NCI-H146 treated with DMSO at 0.1 percent for 48 hours (cell line): ENCODE results near the gene EIF2AK3.
"Not testable (repeated sequence)": the region's sequence is repeated elsewhere in the genome, so short reads cannot be mapped to it uniquely, and the experiment has no call there.

Experiments used
- DNase-seq: peaks from one replicate; lab custom pipeline; 2025; ENCODE audit not compliant: unreplicated experiment; lab: John Stamatoyannopoulos, UW

Gene EIF2AK3

DNA sequence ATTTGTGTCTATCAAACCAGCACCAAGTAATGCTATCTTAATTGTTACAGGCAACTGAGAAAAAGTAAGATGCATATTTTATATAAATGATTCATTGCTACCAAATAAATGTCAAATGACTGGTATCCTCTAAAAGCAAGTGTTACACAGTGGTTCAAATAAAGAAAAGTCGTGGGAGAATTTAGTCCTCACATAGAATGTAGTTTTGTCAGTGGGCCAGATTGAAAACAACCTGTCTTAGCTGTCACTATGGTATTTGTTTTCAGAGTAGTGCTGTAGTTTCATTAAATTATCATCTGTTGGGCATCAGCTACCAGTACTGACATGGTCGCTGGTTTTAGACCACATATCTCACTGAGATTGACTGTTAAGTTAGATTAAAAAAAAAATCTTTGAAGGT lies 10.2 kb upstream of the EIF2AK3 start:
- DNase-seq = no peak

DNA sequence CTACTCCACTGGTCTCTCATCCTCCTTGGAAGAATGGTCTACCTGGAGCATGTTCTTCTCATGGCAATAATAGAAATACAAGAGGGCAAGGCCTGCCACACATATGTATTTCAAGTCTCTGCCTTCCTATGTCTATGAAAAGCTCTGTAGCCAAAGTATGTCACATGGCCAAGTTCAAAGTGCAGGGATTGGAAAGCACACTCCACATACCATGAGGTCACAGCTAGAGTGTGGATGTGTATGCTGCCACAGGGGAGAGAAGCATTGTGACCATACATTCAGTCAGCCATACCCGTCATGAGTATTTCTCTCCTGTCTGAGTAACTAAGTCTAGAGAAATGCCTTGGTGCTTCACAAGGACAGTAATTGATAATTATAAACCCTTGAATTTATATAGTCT lies 8.8 kb upstream of the EIF2AK3 start:
- no peak for DNase-seq

DNA sequence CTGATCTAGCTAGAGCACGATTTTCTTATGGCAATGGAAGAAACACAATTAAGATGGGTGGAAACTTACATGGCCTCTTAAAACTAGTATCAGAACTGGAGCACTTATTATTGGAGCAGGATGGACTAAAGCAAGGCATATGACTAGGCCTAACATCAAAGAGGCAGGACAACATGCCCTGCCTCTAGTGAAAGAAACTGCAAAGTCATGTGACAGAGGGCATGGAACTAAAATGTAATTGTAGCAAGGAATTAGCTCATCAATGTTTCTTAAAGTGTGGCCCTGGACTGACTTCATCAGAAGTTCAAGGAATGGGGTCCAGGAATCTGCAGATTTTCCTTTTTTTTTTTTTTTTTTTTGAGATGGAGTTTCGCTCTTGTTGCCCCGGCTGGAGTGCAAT lies 5.3 kb upstream of the EIF2AK3 start:
- DNase-seq = no peak

DNA sequence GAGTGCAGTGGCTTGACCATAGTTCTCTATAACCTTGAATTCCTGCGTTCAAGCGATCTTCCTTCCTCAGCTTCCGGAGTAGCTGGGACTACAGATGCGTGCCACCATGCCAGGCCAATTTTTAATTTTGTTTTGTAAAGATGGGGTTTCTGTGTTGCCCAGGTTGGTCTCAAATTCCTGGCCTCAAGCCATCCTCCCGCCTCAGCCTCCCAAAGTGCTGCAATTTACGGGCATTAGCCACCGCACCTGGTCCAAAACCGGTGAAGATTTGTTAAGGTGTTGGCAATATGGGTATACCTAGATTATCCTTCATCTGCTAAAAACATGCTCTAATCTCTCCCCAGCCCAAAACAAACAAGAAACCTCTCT lies 1.3 kb upstream of the EIF2AK3 start:
- DNase-seq = no peak

DNA sequence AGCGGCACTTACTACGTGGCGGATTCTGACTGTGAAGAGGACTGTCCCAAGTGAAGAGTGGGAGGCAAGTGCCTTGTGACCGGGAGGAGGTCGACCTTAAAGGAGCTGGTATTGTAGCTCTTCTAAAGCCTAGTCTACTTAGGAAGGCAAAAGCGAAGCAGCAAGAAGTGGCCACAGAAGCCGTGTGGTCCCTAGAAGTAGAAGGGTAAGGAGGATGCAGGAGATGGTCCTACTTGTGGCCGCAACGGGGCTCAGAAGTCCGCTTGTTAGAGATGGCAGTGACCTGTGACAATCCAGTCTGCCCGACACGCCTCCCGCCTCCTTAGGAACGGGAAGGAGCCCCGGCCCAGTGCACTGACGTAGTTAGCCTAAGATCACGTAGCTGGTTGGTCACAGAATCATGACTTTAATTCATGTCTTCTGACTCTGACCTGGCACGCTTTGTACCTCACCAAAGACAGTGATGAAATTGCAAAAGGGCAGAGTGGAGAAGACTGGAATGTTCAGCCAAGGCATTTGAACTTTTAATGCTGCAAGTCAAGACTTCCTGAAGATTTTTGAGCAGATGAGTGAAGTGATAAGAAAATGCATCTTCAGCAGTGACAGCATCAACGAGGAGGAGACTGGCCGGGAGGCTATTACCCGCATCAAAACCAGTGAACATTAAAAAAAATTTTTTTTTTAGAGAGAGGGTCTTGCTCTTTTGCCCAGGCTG lies 749 bp upstream of the EIF2AK3 start:
- peak; percentile 93 for DNase-seq

DNA sequence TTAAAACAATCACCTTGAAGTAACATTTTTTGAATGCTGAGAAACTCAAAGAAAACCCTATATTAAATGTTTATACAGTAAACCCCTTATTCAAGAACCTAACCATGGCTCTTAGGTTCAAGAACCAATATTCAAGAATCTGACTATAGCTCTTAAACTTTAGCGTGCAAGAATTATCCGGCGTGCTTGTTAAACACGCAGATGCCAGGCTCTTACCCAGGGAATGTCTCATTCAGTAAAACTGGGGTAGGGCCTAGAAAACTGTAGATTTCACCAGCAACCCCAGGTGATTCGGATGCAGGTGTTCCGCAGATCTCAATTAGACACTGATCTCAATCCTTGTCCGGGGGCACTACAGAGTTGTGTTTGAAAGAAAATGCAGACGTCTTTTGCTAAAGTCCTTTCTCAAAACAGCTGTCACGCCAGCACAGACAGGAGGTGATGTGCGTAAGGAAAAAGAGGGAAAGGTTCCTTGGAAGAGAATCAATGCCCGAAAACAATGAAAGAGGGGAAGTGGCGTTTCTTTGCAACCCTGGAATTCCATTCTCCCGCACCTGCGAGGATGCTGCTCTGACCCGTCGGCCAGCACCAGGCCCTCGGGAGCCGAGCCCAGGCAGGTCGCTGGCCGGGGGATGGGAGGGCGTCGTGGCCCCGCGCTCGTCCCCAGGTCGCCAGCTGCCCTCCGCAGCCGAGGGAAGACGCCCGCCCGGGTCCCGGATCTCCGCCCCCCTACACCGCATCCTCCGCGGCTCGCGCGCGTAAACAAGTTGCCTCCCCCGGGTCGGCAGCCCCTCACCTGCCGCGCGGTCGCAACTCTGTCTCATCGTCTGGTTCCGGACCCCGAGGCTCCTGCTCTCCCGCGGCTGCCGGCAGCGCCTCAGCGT lies 851 bp downstream of the EIF2AK3 start:
- peak; percentile 26 for DNase-seq

DNA sequence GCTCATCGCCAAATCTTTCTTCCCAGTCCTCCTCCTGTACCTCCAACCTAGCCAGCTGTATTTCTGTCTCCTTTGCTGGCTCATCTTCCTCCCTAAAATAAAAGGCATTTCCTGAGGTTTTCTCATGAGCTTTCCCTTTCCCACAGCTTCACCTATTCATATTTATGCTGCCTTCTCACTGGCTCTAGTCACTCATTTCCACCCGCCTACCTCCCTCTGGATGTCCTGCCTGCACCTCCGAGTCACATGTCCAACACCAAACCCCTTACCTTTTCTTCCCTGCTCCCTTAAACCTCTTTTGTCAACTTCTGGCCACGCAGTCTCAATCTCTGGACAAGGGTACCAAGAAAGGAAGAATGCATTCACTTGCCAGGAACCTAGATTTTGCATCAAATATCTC lies 2.8 kb downstream of the EIF2AK3 start:
- no peak for DNase-seq

DNA sequence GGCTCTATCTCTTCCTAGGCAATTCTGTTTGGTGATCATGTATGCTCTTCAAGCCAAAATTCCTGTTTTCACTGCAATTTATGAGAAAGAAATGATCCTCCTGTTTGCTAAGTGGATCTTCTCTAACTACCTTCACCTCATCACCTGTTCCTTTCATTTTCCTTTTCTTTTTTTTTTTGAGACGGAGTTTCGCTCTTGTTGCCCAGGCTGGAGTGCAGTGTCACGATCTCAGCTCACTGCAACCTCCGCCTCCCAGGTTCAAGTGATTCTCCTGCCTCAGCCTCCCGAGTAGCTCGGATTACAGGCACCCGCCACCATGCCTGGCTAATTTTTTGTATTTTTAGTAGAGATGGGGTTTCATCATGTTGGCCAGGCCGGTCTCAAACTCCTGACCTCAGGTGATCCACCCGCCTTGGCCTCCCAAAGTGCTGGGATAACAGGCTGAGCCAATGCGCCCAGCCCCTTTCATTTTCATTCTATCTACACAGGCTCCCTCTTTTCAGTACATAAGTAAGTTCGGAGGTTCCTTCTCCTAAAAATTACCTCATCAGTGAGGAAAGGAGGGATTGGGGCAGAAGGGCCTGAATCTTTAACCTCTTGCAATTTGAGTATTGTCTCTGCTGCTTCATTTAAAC lies 3.3 kb downstream of the EIF2AK3 start:
- DNase-seq = not testable (repeated sequence)

DNA sequence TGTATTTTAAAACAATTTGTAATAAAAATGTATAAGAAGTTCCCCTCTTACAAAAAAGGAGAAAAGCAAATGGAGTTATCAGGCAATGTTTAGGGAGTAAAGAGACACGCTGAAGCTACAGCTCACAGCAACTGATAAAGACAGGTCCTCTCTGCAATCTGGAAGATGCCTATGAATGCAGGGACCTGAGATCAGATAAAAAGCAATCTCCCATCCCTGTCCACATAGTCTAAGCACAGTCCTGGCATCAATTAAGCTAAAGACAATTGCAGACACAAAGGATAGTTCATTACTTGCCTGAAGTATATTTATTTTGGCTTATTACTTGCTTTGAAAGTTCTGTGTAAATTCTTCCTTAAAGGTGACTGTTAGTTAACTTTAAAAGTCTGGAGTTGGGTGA lies 5.0 kb downstream of the EIF2AK3 start:
- no peak for DNase-seq

DNA sequence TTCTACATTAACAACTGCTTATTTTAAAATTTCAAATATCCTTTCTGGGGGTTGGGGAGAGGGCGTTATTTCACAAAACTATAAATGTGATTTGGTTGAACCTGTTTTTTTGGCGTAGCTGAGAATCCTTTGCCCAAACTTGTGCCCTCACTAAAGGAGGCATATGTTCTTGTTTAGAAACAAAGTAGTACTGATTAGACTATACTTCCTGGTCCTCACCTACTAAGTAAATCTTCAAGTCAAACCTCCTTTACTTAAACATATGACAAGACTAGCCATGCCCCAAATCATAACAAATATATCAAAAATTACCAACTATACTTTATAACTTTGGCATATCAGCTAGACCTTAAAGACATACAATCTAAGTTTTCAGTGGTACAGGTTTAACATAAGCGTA lies 5.8 kb downstream of the EIF2AK3 start:
- DNase-seq = no peak

DNA sequence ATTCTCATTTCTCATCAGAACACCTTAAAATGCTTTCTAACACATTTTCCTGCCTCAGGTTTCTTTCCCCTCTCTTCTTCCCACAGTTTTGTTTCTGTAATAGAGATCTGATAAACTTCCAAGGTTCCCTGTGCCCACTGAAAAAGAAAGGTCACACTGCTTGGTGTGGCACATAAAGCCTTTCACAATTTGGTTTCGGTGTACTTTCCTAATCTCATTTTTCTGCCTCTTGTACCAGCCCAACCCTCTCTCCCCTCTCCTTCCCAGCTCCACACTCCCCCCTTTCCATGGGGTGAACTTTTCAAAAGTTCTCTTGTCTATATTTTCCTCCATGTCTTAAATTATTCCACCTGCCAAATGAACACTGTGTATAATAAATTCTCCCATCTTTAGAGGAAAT lies 7.2 kb downstream of the EIF2AK3 start:
- no peak for DNase-seq

DNA sequence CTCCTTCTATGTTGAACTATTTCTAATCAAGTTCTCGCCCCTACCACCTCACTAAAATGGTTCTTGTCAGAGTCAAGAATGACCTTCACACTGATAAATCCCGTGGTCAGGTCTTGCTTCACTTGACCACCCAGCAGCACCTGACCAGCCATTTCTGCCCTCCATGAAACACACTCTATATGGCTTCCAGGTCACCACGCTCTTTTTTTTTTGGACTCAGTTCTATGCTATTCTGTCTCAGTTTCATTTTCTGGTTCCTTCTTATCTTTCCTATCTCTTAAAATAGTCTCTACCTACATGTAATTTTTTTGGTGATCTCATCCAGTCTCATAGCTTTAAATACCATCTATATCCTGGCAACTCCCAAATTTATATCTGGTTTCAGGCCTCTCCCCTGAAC lies 11.4 kb downstream of the EIF2AK3 start:
- DNase-seq = no peak

DNA sequence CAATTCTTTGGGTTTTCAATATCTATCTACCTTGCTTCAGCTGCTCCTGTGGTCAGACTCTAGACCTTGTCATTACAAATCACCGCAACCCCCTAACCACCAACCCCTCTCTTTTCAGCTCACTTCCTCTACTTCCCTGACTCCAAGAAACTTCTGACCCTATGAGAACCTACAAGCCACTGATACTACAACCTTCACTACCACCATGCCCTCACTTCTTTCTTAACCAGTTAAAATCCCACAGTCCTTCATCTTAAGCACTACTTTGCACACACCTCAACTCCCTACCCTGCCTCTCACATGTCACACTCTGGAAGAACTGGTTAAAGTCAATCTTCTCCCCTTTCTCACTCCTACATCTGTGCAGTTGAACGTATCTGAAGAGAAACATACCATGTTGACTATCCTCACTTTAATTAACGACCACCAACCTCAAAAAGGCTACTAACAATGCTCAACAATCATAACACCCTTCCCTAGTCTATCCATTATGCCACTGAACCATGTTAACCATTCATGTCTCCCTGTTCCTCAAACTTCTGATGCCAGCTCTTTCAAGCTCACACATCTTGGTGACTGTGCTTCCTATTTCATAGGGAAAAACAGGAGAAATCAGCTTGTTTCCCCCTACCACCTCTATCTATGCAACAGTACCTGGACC lies 12.6 kb downstream of the EIF2AK3 start:
- no peak for DNase-seq

DNA sequence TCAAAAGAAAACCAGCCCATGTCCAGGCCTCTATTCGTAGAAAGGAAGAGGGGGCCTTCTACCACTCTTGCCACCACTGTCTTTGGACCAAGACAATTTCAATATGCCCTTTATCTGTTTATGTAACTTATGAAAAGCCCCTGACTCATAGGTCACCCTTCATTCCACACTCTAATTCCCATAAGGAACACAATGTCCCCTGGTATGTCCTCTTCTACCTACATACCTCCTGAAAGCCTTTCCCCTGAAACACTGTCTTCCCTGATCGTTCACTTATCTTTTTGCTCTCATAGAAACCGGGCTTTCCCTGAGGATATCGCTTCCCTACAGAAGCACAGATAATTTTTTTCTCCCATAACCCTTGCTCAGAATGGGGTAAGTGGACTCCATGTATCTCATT lies 13.3 kb downstream of the EIF2AK3 start:
- DNase-seq = no peak

DNA sequence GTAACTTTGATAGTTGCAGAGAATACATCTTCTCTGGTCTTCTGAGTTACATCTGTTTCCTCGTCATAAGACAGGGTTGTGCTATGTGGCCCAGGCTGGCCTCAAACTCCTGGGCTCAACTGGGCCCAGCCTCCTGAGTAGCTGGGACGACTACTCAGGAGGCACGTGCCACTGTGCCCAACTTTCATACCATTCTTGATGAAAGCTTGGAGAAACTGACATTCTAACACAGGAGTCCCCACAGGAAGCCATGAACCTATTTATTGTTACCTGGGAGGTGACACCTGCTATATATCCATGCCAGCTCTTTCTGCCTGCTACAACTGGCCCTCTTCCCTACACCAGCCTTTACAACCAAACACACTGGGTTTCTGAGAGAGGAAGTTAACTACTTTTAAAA lies 19.1 kb downstream of the EIF2AK3 start:
- no peak for DNase-seq

DNA sequence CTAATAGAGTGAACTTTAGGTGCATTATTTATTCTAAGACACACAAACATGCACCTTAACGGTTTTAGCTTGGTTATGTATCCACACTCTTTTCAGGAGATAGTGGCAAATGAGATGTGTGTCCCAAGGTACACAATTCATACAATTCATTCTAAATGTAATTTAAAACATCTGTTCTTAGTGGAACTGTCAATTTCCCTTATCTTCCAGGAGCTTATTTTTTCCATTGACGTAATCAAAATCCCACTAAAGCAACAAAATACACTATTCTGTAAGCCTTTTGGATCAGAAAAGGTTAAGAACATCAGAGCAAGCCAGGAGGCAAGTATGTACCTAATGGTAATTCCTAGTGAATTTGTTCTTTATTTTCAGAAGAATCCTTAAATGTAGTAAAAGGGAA lies 19.8 kb downstream of the EIF2AK3 start:
- DNase-seq = no peak

DNA sequence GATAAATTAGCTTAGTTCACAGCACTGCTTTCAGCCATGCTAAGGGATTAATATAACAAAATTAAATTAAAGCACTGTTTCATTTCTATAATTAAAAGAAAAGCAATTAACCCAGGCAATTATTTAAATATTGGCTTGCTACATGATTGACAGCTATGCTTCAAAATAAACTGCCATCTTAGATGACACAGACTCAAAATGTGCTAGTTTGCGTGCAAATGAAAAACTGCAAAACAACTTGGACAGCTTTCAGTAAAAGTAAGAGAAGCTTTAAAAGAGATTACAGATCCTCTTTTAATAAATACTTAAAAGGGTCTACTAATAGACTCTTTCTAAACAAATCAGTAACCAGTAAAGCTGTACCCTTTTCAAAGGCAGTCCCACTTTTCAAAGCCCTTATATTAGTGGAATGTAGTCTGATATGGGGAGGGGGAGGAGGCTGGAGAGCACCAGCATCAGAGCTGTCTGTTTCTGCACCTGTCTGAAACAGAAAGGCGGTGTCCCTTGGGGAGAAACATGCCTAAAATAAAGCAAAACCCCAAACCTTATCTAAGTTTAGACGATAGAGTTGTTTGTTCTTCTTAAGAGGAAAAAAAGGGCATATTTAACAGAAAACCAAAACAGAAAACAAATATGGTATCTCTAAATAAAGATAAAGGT lies 20.8 kb downstream of the EIF2AK3 start:
- no peak for DNase-seq

DNA sequence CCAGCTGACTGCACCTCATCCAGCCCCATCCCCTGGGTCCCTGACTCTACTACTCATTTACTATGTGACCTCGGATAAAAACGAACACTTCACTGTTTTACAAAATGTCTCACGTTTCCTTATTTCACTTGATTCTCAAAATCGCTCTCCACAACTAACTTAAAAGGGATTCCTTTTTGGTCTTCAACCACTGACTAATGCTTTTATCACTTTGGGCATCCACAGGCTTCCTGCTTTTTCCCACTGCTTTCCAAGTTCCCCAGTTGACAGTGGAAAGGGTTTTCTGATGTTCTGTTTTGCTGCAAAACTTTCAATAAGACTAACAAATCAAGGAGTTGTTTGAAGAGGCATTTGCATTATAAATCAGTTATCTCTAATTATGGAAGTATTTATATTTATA lies 24.1 kb downstream of the EIF2AK3 start:
- no peak for DNase-seq

DNA sequence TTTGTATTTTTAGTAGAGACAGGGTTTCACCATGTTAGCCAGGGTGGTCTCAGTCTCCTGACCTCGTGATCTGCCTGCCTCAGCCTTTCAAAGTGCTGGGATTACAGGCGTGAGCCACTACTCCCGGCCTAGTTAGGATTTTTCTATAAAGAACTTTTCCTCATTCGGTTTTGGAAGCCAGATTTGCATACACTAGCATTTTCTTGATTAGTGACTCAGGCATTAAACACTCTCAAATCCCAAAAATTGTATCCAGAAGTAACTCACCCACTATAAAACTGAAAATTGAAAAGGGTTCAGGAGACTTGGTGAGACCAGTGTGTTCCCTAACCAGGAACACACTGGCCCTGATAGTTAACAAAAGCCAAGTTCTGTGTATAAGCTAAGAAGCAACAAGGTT lies 25.2 kb downstream of the EIF2AK3 start:
- DNase-seq = no peak

DNA sequence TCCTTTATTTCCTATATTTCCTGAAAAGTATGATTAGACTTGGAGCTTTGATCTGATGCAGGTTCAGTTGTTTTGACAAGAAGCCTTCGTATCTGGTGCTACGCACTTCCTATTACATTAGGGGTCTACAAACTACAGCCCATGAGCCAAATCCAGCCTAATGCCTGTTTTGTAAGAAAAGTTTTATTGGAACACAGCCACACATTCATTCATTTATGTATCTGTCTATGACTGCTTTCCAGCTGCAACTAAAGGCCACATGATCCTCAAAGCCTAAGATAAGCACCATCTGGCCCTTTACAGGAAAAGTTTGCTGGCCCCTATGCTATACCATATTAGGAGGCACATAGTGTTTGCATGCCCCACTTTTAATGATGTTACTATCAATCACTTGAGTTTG lies 26.0 kb downstream of the EIF2AK3 start:
- DNase-seq = no peak

DNA sequence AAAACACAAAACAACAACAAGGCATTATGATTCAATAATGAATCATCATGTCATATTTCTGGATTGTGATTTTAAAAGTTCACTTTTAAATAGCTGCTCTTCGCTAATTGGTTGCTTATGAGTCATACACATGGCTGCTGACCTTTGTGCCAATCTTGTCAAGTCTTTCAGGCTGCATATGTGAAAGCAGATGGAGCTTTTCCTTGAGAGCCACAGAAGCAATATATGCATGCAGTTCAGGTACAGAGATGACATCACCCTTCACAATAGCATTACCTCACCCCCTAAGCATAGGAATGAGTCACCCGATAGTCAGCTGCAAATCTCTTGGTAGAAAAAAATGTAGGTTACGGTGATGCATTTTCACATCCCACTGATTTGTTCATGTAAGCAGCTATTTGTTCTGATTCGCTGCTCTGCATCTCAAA lies 27.2 kb downstream of the EIF2AK3 start:
- DNase-seq = peak; percentile 71
